HEK293T (cell line): Measurements from ENCODE around the gene TRPT1.

Source experiments
- BHLHE40 ChIP-seq: fragments of 450-650 bp; IDR thresholded peaks from 2 replicates; pipeline ENCODE4 v1.6.1; 2016; ENCODE audit warnings: mild to moderate bottlenecking, moderate library complexity, borderline replicate concordance
- SP1 ChIP-seq: fragments of 450-650 bp; IDR thresholded peaks from 2 replicates; pipeline ENCODE4 v1.6.1; 2017

- no peak for TF ChIP-seq BHLHE40
- TF ChIP-seq SP1 = no peak
These were observed 8.8 kb upstream of the TRPT1 start for GRCh38 chr11:64234647-64235379.
